HG03354 (cell line): ENCODE results near the gene TRIOBP.
"Not testable (repeated sequence)": the region's sequence is repeated elsewhere in the genome, so short reads cannot be mapped to it uniquely, and the experiment has no call there.

Source experiments
- ATAC-seq: cut with Tn5 transposase; IDR thresholded peaks from one replicate; pipeline ENCODE4 v1.9.1; 2021; ENCODE audit warnings: mild to moderate bottlenecking; ENCODE audit not compliant: unreplicated experiment, poor library complexity, severe bottlenecking

Gene TRIOBP

DNA sequence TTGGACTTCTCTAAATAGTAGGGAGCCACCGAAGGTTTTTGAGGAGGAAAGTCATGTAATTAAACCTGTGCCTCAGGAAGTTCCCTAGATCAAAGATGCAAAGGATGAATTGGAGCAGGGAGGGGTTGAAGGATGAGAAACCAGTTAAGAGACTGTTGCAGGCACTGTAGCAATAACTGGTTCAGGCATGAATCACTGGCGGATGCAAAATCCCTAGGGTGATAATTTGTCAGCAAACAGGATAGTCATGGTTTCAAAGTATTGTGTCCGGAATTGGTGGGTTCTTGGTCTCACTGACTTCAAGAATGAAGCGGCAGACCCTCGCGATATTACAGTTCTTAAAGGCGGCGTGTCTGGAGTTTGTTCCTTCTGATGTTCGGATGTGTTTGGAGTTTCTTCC, 19.9 kb downstream of the TRIOBP start:
- no peak for ATAC-seq

DNA sequence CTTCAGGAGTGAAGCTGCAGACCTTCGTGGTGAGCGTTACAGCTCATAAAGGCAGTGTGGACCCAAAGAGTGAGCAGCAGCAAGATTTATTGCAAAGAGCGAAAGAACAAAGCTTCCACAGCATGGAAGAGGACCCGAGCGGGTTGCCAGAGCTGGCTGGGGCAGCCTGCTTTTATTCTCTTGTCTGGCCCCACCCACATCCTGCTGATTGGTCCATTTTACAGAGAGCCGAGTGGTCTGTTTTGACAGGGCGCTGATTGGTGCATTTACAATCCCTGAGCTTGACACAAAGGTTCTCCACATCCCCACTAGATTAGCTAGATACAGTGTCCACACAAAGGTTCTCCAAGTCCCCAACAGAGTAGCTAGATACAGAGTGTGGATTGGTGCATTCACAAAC, 20.4 kb downstream of the TRIOBP start:
- ATAC-seq: not testable (repeated sequence)

DNA sequence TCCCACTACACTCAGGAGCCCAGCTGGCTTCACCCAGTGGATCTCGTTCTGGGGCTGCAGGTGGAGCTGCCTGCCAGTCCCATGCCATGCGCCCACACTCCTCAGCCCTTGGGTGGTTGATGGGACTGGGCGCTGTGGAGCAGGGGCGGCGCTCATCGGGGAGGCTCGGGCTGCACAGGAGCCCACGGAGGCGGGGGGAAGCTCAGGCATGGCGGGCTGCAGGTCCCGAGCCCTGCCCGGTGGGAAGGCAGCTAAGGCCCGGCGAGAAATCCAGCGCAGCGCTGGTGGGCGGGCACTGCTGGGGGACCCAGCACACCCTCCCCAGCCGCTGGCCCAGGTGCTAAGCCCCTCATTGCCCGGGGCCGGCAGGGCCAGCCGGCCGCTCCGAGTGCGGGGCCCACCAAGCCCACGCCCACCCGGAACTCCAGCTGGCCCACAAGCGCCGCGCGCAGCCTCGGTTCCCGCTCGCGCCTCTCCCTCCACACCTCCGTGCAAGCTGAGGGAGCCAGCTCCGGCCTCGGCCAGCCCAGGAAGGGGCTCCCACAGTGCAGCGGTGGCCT, 21.0 kb downstream of the TRIOBP start:
- not testable (repeated sequence) for ATAC-seq

DNA sequence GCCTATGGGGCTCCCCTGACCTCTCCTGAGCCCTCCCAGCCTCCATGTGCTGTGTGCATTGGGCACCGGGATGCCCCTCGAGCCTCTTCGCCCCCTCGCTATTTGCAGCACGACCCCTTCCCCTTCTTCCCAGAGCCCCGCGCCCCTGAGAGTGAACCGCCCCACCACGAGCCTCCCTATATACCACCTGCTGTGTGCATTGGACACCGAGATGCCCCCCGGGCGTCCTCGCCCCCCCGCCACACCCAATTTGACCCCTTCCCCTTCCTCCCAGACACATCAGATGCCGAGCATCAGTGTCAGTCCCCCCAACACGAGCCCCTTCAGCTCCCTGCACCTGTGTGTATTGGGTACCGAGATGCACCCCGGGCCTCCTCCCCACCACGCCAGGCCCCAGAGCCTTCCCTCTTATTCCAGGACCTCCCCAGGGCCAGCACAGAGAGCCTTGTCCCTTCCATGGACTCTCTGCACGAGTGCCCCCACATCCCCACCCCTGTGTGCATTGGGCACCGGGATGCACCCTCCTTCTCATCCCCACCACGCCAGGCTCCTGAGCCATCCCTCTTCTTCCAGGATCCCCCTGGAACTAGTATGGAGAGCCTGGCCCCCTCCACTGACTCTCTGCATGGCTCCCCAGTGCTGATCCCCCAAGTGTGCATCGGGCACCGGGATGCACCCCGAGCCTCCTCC, 28.8 kb downstream of the TRIOBP start:
- no peak for ATAC-seq

DNA sequence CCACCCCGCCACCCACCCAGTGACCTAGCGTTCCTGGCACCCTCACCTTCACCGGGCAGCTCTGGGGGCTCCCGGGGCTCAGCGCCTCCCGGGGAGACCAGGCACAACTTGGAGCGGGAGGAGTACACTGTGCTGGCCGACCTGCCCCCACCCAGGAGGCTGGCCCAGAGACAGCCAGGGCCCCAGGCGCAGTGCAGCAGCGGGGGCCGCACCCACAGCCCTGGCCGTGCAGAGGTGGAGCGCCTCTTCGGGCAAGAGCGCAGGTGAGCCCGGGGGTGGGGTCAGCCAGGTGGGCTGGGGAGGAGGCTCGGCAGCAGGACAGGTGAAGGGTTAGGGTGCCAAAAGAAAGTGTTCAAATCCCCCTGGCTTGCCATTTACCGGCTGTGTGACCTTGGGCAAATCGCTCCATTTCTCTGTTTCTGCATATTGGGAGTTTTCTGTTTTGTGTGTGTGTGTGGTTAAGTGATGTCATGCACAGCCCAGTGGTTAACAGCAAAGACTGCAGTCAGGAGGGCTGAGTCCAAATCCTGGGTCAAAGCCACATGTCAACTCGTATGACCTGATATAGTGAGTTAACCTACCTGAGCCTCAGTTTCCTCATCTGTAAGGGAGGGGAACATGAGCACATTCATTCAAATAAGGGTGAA, 29.5 kb downstream of the TRIOBP start:
- ATAC-seq: no peak

DNA sequence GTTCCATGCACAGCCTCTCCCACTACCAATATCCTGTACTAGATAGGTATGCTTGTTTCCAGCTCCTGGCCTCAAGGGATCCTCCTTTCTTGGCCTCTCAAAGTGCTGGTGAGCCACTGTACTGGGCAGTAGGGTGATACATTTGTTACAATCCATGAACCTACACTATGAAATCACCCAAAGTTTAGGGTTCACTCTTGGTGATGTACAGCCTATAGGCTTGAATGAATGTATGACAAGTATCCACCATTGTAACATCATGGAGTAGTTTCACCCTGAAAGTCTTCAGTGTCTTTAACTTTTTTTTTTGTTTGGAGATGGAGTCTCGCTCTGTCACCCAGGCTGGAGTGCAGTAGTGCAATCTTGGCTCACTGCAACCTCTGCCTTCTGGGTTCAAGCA, 31.8 kb downstream of the TRIOBP start:
- ATAC-seq: no peak

- no peak for ATAC-seq
These were observed 35.1 kb downstream of the TRIOBP start for GRCh38 chr22:37731804-37732471.

- no peak for ATAC-seq
These were observed 36.1 kb downstream of the TRIOBP start for GRCh38 chr22:37732699-37733607.

DNA sequence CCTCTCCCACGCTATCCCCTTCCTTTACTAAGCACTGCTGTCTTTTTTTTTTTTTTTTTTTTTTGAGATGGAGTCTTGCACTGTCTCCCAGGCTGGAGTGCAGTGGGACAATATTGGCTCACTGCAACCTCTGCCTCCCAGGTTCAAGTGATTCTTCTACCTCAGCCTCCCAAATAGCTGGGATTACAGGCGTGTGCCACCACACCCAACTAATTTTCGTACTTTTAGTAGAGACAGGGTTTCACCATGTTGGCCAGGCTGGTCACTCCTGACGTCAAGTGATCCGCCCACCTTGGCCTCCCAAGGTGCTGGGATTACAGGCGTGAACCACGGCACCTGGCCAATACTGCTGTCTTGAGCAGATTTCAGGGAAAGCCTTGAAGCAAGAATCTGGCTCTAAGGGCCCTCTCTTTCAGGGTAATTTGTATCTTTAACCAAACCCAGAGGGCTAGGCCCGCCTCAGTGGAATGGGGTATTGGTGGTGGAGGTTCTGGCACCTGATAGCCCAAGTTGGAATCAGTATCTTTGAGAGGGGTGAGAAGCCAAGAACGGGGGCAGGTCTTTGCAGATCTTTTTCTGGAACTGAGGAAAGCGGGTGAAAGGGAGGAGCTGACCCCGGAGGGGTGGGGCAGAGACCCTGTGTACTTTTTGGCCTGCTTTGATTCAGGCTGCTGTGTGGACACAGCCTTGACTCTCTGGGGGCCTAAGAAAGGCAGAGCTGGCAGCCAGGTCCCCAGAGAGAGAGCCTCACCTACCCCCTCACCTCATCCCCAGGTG, 37.0 kb downstream of the TRIOBP start:
- ATAC-seq: no peak

GRCh38 chr22:37734402-37734700, 37.5 kb downstream of the TRIOBP start:
- ATAC-seq: no peak

- no peak for ATAC-seq
These were observed 38.2 kb downstream of the TRIOBP start for GRCh38 chr22:37734964-37735451.

- ATAC-seq: no peak
These were observed 42.2 kb downstream of the TRIOBP start for GRCh38 chr22:37739035-37739434.

- no peak for ATAC-seq
These were observed 42.8 kb downstream of the TRIOBP start for GRCh38 chr22:37739611-37740049.

- no peak for ATAC-seq
These were observed 43.8 kb downstream of the TRIOBP start for GRCh38 chr22:37740455-37741311.

- no peak for ATAC-seq
These were observed 44.5 kb downstream of the TRIOBP start for GRCh38 chr22:37741312-37741795.

GRCh38 chr22:37742376-37743171, 45.7 kb downstream of the TRIOBP start:
- ATAC-seq: no peak

DNA sequence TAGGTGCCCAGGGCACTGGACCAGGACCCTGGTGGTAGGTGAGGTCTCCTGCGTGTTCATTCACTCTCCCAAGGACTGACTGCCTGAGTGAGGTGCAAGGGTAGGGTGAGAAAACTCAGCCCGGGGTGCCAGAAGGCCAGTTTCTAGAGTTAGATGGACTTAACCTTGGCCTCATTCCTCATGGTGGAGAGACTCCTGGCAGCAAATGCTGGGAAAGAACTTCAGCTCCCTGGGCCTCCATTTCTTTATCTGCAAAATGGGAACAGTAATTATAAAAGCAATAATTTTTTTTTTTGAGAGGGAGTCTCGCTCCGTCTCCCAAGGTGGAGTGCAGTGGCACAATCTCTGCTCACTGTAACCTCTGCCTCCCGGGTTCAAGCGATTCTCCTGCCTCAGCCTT, 47.7 kb downstream of the TRIOBP start:
- ATAC-seq: no peak
